NT2/D1 (cell line): ENCODE data around the gene PELI1.

Source experiments
- SUZ12 ChIP-seq: IDR thresholded peaks from 2 replicates; pipeline ENCODE4 v1.6.1; 2011; ENCODE audit not compliant: insufficient read length, insufficient read depth; ENCODE audit errors: extremely low read depth
- ZNF274 ChIP-seq: IDR thresholded peaks from 2 replicates; pipeline ENCODE4 v1.6.1; 2011; ENCODE audit warnings: mild to moderate bottlenecking, low read depth, low read length

- TF ChIP-seq SUZ12 (no peak), ZNF274 (no peak)
Observed at GRCh38 chr2:64094663-64095382, 49.4 kb downstream of the PELI1 start.
